ENCODE data around the gene PHKB. TPM values are rescaled to one million over a fixed set of nuclear protein-coding genes. Genes with fewer than 3 reads are reported as not detected.
"Not testable (repeated sequence)": the region's sequence is repeated elsewhere in the genome, so short reads cannot be mapped to it uniquely, and the experiment has no call there.

PHKB gene
- polyA plus RNA-seq, 4 donors, result 66.9 to 91.6 (median 79.5) TPM

GRCh38 chr16:47468070-47468689 lies 7.0 kb downstream of the PHKB start:
- not testable (repeated sequence) for DNase-seq (ENCODE audit: low read depth in 4 of 4, low spot score in 3 of 4)

DNA sequence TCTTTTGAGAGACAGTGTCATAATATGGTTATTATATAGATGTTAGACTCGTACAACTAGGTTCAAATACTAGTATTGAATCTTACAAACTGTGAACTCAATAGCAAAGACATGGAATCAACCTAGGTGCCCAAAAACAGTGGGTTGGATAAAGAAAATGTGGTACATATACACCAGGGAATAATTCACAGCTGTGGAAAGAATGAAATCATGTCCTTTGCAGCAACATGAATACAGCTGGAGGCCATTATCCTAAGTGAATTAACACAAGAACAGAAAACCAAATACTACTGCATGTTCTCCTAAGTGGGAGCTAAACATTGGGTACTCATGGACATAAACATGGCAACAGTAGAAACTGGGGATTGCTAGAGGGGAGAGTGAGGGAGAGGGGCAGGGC lies 8.1 kb downstream of the PHKB start:
- DNase-seq (ENCODE audit: low read depth in 4 of 4, low spot score in 3 of 4), result no peak

- no peak for DNase-seq (ENCODE audit: low read depth in 4 of 4, low spot score in 3 of 4)
Observed at GRCh38 chr16:47470211-47470610, 9.1 kb downstream of the PHKB start.

- no peak for DNase-seq (ENCODE audit: low read depth in 4 of 4, low spot score in 3 of 4)
Observed at GRCh38 chr16:47470810-47471209, 9.7 kb downstream of the PHKB start.

GRCh38 chr16:47473004-47473403 lies 11.9 kb downstream of the PHKB start:
- not testable (repeated sequence) for DNase-seq (ENCODE audit: low read depth in 4 of 4, low spot score in 3 of 4)

DNA sequence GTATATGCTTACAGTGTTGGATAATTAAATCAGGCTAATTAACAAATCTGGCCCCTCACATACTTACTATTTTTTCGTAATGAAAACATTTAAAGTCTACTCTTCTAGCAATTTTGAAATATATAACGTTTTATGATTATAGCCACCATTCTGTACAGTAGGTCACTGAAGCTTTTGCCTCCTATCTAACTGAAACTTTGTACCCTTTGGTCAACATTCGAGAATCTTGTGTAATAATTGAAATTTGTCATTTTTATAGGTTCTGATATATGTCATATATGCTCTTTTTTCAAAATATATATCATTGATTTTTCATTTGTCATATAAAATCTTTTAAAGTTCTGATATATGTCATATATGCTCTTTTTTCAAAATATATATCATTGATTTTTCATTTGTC lies 12.7 kb downstream of the PHKB start:
- no peak for DNase-seq (ENCODE audit: low read depth in 4 of 4, low spot score in 3 of 4)

- no peak for DNase-seq (ENCODE audit: low read depth in 4 of 4, low spot score in 3 of 4)
Observed at GRCh38 chr16:47475786-47476185, 14.7 kb downstream of the PHKB start.

GRCh38 chr16:47476654-47477345 lies 15.7 kb downstream of the PHKB start:
- no peak for DNase-seq (ENCODE audit: low read depth in 4 of 4, low spot score in 3 of 4)

- no peak for DNase-seq (ENCODE audit: low read depth in 4 of 4, low spot score in 3 of 4)
Observed at GRCh38 chr16:47477679-47478078, 16.5 kb downstream of the PHKB start.

DNA sequence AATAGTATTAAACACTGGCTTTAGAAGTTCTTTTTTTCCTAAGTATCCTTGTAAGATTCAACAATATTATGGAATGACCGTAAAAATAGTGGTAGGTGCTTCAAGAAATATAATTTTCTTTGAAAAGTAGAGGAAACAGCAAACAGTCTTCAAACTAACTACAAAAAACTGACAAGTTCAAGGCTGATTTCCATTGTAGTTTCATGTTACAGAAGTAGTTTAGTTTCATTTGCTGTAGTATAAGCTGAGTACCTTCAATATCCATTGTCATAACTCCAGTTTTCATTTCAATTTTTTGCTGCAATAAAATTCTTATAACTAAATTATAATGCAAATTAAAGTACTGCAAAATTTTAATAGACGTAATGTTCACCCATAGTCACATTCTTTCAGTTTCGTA lies 19.3 kb downstream of the PHKB start:
- no peak for DNase-seq (ENCODE audit: low read depth in 4 of 4, low spot score in 3 of 4)

GRCh38 chr16:47481698-47482374 lies 20.7 kb downstream of the PHKB start:
- no peak for DNase-seq (ENCODE audit: low read depth in 4 of 4, low spot score in 3 of 4)

GRCh38 chr16:47483616-47484015 lies 22.5 kb downstream of the PHKB start:
- DNase-seq (ENCODE audit: low read depth in 4 of 4, low spot score in 3 of 4), result no peak

DNA sequence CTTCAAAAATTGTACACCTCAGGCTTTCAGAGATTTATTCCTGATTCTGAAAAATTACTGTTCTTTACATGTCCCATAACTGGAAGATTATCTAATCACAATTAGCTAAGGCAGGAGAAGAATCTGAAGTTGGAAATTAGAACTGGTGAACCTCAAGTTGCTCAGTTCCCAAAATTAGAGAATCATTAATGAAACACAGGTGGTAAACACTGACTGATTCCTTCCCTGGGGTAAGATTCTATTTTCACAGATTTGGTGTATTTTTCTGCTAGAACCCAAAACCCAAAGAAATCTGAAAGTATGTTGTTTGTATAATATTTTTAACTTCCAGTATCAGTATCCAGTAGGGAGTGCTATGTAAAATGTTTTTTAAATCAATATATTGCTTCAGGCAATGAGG lies 25.7 kb downstream of the PHKB start:
- no peak for DNase-seq (ENCODE audit: low read depth in 4 of 4, low spot score in 3 of 4)

DNA sequence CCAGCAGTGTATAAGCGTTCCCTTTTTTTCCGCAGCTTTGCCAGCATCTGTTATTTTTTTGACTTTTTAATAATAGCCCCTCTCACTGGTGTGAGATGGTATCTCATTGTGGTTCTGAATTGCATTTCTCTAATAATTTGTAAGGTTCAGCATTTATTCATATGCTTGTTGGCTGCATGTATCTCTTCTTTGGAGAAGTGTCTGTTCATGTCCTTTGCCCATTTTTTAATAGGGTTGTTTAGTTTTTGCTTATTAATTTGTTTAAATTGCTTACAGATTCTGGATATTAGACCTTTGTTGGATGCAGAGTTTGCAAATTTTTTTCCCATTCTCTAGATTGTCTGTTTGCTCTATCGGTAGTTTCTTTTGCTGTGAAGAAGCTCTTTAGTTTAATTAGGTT lies 26.9 kb downstream of the PHKB start:
- DNase-seq (ENCODE audit: low read depth in 4 of 4, low spot score in 3 of 4), result no peak

GRCh38 chr16:47490471-47490870 lies 29.3 kb downstream of the PHKB start:
- DNase-seq (ENCODE audit: low read depth in 4 of 4, low spot score in 3 of 4), result no peak

GRCh38 chr16:47492036-47492427 lies 30.9 kb downstream of the PHKB start:
- no peak for DNase-seq (ENCODE audit: low read depth in 4 of 4, low spot score in 3 of 4)

GRCh38 chr16:47492428-47493377 lies 31.6 kb downstream of the PHKB start:
- DNase-seq (ENCODE audit: low read depth in 4 of 4, low spot score in 3 of 4), result peak in 1 of 4 donors; percentile 8

- no peak for DNase-seq (ENCODE audit: low read depth in 4 of 4, low spot score in 3 of 4)
Observed at GRCh38 chr16:47493381-47494337, 32.5 kb downstream of the PHKB start.

DNA sequence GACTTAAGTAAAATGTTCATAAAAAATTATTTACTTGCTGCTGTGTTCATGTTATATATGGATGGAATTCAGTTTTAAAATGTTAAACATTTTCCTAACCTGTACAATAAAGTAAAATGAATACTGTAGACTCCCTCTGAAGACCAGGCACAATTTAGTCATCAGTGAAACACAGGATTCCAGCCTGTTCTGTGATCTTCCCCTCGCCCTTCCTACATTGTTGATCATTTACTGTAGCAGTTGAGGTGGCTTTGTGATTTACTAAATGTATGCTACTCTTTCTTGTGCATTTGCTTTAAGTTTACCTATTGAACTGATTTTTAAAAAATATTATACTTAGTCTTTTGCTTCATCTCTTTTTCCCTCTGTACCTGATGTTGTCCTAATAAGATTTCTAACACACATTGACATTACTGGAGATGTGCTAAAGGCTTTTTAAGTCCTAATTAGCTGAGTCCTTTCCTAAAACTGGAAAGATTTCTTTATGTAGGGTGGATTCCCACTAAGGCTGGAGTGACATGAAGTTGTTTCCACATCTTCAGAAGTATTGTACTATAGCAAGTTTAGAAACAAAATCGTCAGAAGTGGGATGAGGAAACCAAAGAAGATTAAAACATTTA lies 38.1 kb downstream of the PHKB start:
- no peak for DNase-seq (ENCODE audit: low read depth in 4 of 4, low spot score in 3 of 4)
